Renal pelvis (tissue), 4 donors: ENCODE data around the gene PRDM2. TPM values are rescaled to one million over a fixed set of nuclear protein-coding genes. Genes with fewer than 3 reads are reported as not detected.

Source experiments
- DNase-seq: peaks from one replicate; pipeline ENCODE4 v3.0.0-alpha.2; 2013
- polyA plus RNA-seq, 3 donors: library from polyadenylated mRNA; unstranded; fragments of 120-200 nt; gene quantifications; one replicate each; pipeline ENCODE4 v1.2.1, GENCODE V29; 2013; ENCODE audit not compliant: insufficient read length in 3 of 3

PRDM2 gene
- polyA plus RNA-seq, 3 donors, result 35.3 to 36.9 (median 36.4) TPM

GRCh38 chr1:13832536-13832935 lies 132.5 kb downstream of the PRDM2 start:
- no peak for DNase-seq

GRCh38 chr1:13836136-13836535 lies 136.1 kb downstream of the PRDM2 start:
- no peak for DNase-seq

DNA sequence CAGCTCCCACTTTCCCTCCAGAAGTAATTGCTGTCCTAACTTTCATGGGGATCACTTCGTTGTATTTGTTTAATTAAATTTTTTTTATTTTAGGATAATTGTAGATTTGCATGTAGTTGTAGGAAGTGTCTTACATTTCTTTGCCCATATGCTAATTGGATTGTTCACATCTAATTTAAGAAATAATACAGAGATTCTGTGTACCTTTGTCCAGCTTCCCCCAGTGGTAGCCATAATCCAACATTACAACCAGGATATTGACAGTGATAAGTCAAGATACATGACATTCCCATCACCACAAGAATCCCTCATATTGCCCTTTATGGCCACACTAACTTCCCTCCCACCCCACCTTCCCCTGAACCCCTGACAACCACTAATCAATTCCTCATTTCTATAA lies 136.6 kb downstream of the PRDM2 start:
- DNase-seq, result no peak

DNA sequence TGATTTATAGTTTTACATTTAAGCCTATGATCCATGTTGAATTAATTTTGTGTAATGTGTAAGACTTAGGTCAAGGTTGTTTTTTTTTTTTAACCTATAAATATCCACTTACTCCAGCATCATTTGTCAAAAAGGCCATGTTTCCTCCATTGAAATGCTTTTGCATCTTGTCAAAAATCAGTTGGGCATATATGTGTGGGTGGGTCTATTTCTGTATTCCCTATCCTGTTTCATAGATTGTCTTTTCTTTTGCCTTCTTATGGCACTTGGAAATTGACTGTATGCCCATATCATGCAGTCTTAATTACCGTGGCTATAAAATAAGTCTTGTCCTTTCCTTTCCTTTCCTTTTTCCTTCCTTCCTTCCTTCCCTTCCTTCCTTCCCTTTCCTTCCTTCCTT lies 138.2 kb downstream of the PRDM2 start:
- no peak for DNase-seq

DNA sequence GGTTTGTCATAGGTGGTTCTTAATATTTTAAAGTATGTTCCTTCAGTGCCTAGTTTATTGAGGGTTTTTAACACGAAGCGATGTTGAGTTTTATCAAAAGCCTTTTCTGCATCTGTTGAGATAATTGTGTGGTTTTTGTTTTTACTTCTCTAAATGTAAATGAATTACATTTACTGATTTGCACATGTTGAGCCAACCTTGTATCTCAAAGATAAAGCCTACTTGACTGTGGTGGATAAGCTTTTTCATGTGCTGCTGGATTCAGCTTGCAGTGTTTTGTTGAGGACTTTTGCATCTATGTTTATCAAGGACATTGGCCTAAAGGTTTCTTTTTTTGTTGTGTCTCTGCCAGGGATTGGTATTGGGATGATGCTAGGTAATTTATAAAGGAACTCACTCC lies 142.5 kb downstream of the PRDM2 start:
- DNase-seq, result no peak

GRCh38 chr1:13851726-13852125 lies 151.7 kb downstream of the PRDM2 start:
- no peak for DNase-seq

DNA sequence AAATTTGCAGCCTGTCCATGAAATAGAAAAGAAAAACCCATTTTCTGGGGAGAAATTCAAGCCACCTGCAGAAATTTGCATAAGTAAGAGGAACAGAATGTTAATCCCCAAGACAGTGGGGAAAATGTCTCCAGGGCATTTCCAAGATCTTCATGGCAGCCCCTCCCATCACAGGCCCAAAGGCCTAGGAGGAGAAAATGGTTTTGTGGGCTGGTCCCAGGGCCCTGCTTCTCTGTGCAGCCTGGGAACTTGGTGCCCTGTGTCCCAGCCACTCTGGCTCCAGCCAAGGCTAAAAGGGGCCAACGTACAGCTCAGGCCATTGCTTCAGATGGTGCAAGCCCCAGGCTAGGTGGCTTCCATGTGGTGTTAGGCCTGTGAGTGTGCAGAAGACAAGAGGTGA lies 155.6 kb downstream of the PRDM2 start:
- no peak for DNase-seq

DNA sequence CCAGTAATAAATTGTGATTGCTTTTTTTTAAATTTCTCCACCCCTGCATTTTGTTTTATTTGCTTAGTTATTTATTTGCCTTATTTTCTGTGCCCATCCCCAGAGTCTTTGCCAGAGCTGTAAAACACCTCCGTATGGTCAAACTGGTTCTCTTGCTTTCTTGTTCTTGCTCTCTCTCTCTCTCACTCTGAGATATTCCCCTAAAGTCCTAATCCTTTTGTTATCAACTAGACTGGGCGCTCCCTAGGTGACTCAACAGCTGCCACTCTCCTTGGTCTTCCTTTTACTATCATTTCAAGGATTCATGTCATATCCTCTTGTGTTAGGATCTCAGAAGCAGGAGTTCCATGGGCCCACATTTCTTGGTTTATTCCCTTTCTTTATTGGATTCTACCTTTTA lies 160.0 kb downstream of the PRDM2 start:
- no peak for DNase-seq

- DNase-seq, result no peak
Measured at GRCh38 chr1:13864760-13865159, 164.8 kb downstream of the PRDM2 start.

- no peak for DNase-seq
Measured at GRCh38 chr1:13865851-13866250, 165.9 kb downstream of the PRDM2 start.

DNA sequence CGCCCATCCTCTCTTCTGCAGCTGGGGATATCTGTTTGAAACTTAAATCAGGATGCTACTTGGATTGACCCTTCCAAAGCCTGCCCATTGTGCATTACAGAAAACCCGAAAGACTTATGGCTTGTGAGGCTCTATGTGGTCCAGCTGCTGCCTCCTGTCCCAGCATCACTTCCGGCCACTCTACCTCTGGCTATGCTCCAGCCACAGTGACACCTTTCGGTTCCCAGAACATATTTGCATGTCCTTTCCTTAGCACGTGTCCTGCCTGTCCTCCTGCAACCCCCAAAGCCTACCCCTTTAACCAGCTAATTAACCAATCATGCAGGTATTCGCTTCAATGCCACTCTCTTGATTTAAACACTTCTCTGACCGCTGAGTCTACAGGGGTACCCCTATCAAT lies 167.6 kb downstream of the PRDM2 start:
- no peak for DNase-seq

- DNase-seq, result no peak
Measured at GRCh38 chr1:13869172-13869797, 169.3 kb downstream of the PRDM2 start.

- DNase-seq, result no peak
Measured at GRCh38 chr1:13871413-13871812, 171.4 kb downstream of the PRDM2 start.

DNA sequence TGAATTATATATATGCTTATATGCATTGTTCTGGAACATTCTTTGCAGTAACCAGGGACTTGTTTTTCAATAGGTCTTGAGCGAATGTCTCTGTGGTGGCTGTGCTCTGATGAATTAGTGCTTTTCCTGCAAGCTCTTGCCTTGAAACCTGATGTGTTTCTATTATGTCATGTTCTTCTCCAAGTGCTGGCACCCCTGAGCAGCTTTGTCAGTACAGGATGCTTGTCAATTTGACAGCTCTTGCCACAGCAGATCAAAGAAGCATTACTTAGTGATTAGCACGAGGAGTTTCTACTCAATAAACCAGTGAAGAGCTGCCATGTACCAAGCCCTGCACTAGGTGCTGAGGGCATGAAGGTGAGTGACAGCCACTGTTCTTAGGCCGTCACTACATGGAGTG lies 171.9 kb downstream of the PRDM2 start:
- DNase-seq, result no peak

- DNase-seq, result no peak
Measured at GRCh38 chr1:13873032-13873431, 173.0 kb downstream of the PRDM2 start.

Other genes with a start within 250 kb of the PRDM2 start
- gene LRRC38, start 186.2 kb upstream of the PRDM2 start, polyA plus RNA-seq, result under 1 TPM in 1 of 3 donors, not detected in 2; 0.16 TPM
- gene PDPN, start 116.4 kb upstream of the PRDM2 start, polyA plus RNA-seq, result 10 to 100 TPM; 17.6 to 19.0 (median 18.7) TPM